Endothelial cell of umbilical vein (primary cell): Measurements from ENCODE around the gene FALEC. TPM values are rescaled to one million over a fixed set of nuclear protein-coding genes. Genes with fewer than 3 reads are reported as not detected.

Source experiments
- BruUV-seq: library from RNA; stranded (reverse); fragments of 400-500 nt; replicated peaks from 2 replicates; lab custom pipeline; 2021; lab: Mats Ljungman, UMichigan
- CTCF ChIA-PET: fragments of 300-600, 350-600 bp; sonication (Branson Sonifier 250); formaldehyde crosslinking; loops from one replicate; lab custom pipeline; 2021; ENCODE audit warnings: antibody characterized with exemption, inconsistent platforms; lab: Charles Lee
- POLR2A ChIA-PET: fragments of 300-600, 350-600 bp; sonication (Branson Sonifier 250); formaldehyde crosslinking; loops from one replicate; lab custom pipeline; 2021; ENCODE audit warnings: antibody characterized with exemption, inconsistent platforms; lab: Charles Lee
- DNase-seq: peaks from one replicate; pipeline ENCODE4 v3.0.0-alpha.2; 2011; ENCODE audit warnings: low read depth, low spot score
- FAIRE-seq: peaks from 2 replicates; lab custom pipeline; 2011; peaks lifted over from hg19 to GRCh38; lab: Jason Lieb, UNC
- H2AFZ ChIP-seq: 2 replicates; pipeline ENCODE4 v1.6.0; 2012; ENCODE audit warnings: low read depth, low read length, control low read depth, inconsistent platforms
- H3K27ac ChIP-seq: 2 replicates; pipeline ENCODE4 v1.5.1; 2011; ENCODE audit warnings: low read depth, mild to moderate bottlenecking, control low read depth, low read length, moderate library complexity; ENCODE audit not compliant: insufficient read depth
- H3K27me3 ChIP-seq, 2 experiments: 2 replicates each; pipeline versions ENCODE4 v1.6.0 to v1.6.1; 2011; ENCODE audit warnings: low read length in 2 of 2, mixed read lengths in 1 of 2; ENCODE audit not compliant: control insufficient read depth in 2 of 2, insufficient read depth in 2 of 2
- H3K36me3 ChIP-seq, 2 experiments: 2 replicates in 1 of 2; 3 replicates in 1 of 2; pipeline ENCODE4 v1.5.1; 2011; ENCODE audit warnings: low read length in 2 of 2, mild to moderate bottlenecking in 1 of 2, moderate library complexity in 1 of 2; ENCODE audit not compliant: control insufficient read depth in 2 of 2, insufficient read depth in 2 of 2; ENCODE audit errors: extremely low read depth in 1 of 2
- H3K4me1 ChIP-seq: 3 replicates; pipeline ENCODE4 v1.5.1; 2011; ENCODE audit warnings: mild to moderate bottlenecking, low read length; ENCODE audit not compliant: control insufficient read depth, insufficient read depth; ENCODE audit errors: extremely low read depth
- H3K4me2 ChIP-seq: 2 replicates; pipeline ENCODE4 v1.6.1; 2011; ENCODE audit warnings: low read length, control low read depth, mixed read lengths; ENCODE audit not compliant: insufficient read depth
- H3K4me3 ChIP-seq, 3 experiments: fragments of 200-600 bp in 1 of 3; sonication (generic), shearing (Covaris generic) in 1 of 3; replicated peaks in 1 of 3; 2 replicates each; pipeline ENCODE4 v1.5.1; 2011 to 2016; ENCODE audit warnings: control low read depth in 3 of 3, low read length in 3 of 3, mild to moderate bottlenecking in 2 of 3, inconsistent platforms in 1 of 3, low read depth in 1 of 3, moderate library complexity in 1 of 3; ENCODE audit not compliant: insufficient read depth in 1 of 3
- H3K79me2 ChIP-seq: 2 replicates; pipeline ENCODE4 v1.6.0; 2012; ENCODE audit warnings: low read length, inconsistent platforms; ENCODE audit not compliant: control insufficient read depth, insufficient read depth
- H3K9ac ChIP-seq: replicated peaks from 2 replicates; pipeline ENCODE3; 2011; ENCODE audit warnings: low read length, control low read depth; ENCODE audit not compliant: insufficient read depth; ENCODE audit errors: extremely low read depth
- H3K9me1 ChIP-seq: replicated peaks from 3 replicates; pipeline ENCODE4 v1.6.0; 2011; ENCODE audit warnings: mild to moderate bottlenecking, low read length; ENCODE audit not compliant: control insufficient read depth, insufficient read depth; ENCODE audit errors: extremely low read depth
- H3K9me3 ChIP-seq: replicated peaks from 2 replicates; pipeline ENCODE4 v1.5.1; 2012; ENCODE audit warnings: low read length, inconsistent platforms; ENCODE audit not compliant: control insufficient read depth, insufficient read depth
- H4K20me1 ChIP-seq: replicated peaks from 2 replicates; pipeline ENCODE3; 2011; ENCODE audit warnings: mild to moderate bottlenecking, low read length; ENCODE audit not compliant: control insufficient read depth, insufficient read depth; ENCODE audit errors: extremely low read depth
- EZH2 ChIP-seq: IDR thresholded peaks from 2 replicates; pipeline ENCODE4 v1.6.1; 2012; ENCODE audit warnings: borderline replicate concordance, low read depth, mild to moderate bottlenecking, moderate library complexity, low read length, inconsistent platforms; ENCODE audit not compliant: severe bottlenecking
- FOS ChIP-seq: IDR thresholded peaks from 2 replicates; pipeline ENCODE4 v1.6.1; 2011; ENCODE audit warnings: mild to moderate bottlenecking, low read length, moderate library complexity, borderline replicate concordance; ENCODE audit not compliant: insufficient read depth
- GATA2 ChIP-seq: IDR thresholded peaks from 2 replicates; pipeline ENCODE4 v1.7.0; 2011; ENCODE audit warnings: low read depth, mild to moderate bottlenecking, moderate library complexity, mixed read lengths, low read length; ENCODE audit not compliant: insufficient read length, insufficient read depth
- JUN ChIP-seq: IDR thresholded peaks from 2 replicates; pipeline ENCODE4 v1.6.1; 2011; ENCODE audit warnings: borderline replicate concordance, low read depth; ENCODE audit not compliant: insufficient read length, insufficient read depth
- MYC ChIP-seq: IDR thresholded peaks from one replicate; pipeline ENCODE4 v1.6.1; 2011; ENCODE audit warnings: mild to moderate bottlenecking, low read depth, low read length
- POLR2A ChIP-seq: IDR thresholded peaks from 2 replicates; pipeline ENCODE4 v1.6.1; 2012; ENCODE audit warnings: low read depth, mild to moderate bottlenecking, control low read depth, low read length
- POLR2AphosphoS5 ChIP-seq: IDR thresholded peaks from 2 replicates; pipeline ENCODE4 v1.6.1; 2012; ENCODE audit warnings: low read depth, mild to moderate bottlenecking, control low read depth, low read length, moderate library complexity; ENCODE audit not compliant: insufficient read depth
- dilution Hi-C: fragments of 300-500 bp; cut with MboI; formaldehyde crosslinking; loops from one replicate; pipeline ENCODE4 v1.15.0; 2019; ENCODE audit warnings: low sequenced_read_pairs; ENCODE audit not compliant: extremely low pct_ligation_motif_present
- intact Hi-C: fragments of 100-400 bp; cut with micrococcal nuclease; formaldehyde crosslinking; loops from one replicate; pipeline ENCODE4 v1.10.0; 2022
- polyA plus RNA-seq, 4 experiments: library from polyadenylated mRNA; depleted of rRNA in 3 of 4; stranded (reverse) in 3 of 4; unstranded in 1 of 4; fragments of >200 nt; gene quantifications; 2 replicates each; pipeline versions ENCODE4 v1.2.1 to v1.2.3, GENCODE V29; 2011 to 2012; ENCODE audit warnings: missing spikeins in 1 of 4
- total RNA-seq: library from RNA; stranded (reverse); gene quantifications from 2 replicates; pipeline ENCODE4 v1.2.3, GENCODE V29; 2021
- TF ChIP-seq, protein P1 (sequence below), 2 donors: IDR thresholded peaks; 1 replicate in 1 of 2; 2 replicates in 1 of 2; pipeline ENCODE4 v1.5.1; 2011; ENCODE audit warnings: low read length in 2 of 2, mild to moderate bottlenecking in 2 of 2, moderate library complexity in 2 of 2, control low read depth in 1 of 2, inconsistent platforms in 1 of 2, low read depth in 1 of 2; ENCODE audit not compliant: insufficient read depth in 1 of 2; ENCODE audit errors: extremely low read depth in 1 of 2
- TF ChIP-seq, protein P2 (sequence below): IDR thresholded peaks from 2 replicates; pipeline ENCODE4 v1.6.1; 2011; ENCODE audit not compliant: insufficient read depth, insufficient read length

Gene FALEC
- total and polyA plus RNA-seq, 2 donors (not counting 3 experiments of a cell fraction or from before 2014, with no cell fraction given), result not detected

DNA sequence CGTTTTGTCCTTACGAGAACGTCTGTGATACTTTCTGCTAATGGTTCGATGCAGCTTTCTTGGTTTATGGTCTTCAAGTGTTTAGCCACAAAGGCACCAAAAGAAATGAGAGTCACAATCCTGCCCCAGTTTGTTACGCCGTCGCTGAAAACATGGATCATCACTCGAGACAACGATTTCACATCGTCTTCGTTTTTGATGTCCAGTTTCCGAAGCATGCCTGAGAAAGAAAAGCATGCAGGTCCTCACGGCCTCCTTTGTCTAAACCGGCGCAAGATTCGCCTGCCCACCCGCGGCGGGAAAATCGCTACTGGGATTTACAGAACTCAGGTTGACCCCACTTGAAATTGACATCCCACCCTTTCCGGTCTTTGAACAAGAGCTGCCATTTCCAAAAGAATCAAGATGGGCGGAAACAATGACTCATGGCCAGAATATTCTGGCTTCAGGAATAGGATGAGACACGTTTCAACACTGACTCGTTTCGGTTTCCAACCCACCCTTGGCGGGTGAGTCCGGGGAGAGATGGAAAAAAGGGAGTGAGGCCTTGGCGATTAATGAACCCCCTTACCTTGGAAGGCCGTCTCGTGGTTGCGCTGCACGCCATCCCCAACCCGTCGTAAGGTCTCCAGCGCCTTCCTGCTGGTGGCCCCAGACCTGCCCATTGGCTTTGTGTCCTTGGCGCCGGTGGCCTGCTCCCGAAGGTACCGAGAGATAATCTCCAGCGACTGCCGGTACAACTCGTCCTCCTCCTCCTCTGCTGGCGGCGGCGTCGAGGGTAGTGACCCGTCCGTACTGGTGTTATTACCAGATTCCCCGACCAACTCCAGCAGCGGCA lies 62.9 kb downstream of the FALEC start:
- ChIA-PET CTCF (interaction anchor here (0.6 to 13.4 kb wide), 12 partner anchors 8 to 235 kb away, joined by 3 to 184 read pairs (median 8); no protein-coding TSS in a partner anchor), POLR2A (interaction anchor here (1.0 to 3.0 kb wide), 10 partner anchors 10 to 50 kb away, joined by 3 to 43 read pairs (median 10); partner anchors contain the start of gene ENSA)
- DNase-seq (peak; percentile 91), FAIRE-seq (peak; percentile 93)
- H3K9ac ChIP-seq, result peak overlapping the region; percentile 97
- H3K4me1 ChIP-seq, result peaks cover 30% of the 10 kb centered on the region
- peaks cover 36% of the 10 kb centered on the region for H4K20me1 ChIP-seq
- H3K36me3 ChIP-seq, result peaks cover 8 to 35% of the 10 kb centered on the region in 2 experiments
- H3K79me2 ChIP-seq, result peaks cover 63% of the 10 kb centered on the region
- peak overlapping the region; percentile 91 to 99 (median 92) for H3K4me3 ChIP-seq
- intact Hi-C loops, result loop anchor here (1.0 to 5.0 kb wide), 7 partner anchors 17 to 234 kb away; partner anchors contain the start of genes ENSA and GOLPH3L
- TF ChIP-seq, protein P1, sequence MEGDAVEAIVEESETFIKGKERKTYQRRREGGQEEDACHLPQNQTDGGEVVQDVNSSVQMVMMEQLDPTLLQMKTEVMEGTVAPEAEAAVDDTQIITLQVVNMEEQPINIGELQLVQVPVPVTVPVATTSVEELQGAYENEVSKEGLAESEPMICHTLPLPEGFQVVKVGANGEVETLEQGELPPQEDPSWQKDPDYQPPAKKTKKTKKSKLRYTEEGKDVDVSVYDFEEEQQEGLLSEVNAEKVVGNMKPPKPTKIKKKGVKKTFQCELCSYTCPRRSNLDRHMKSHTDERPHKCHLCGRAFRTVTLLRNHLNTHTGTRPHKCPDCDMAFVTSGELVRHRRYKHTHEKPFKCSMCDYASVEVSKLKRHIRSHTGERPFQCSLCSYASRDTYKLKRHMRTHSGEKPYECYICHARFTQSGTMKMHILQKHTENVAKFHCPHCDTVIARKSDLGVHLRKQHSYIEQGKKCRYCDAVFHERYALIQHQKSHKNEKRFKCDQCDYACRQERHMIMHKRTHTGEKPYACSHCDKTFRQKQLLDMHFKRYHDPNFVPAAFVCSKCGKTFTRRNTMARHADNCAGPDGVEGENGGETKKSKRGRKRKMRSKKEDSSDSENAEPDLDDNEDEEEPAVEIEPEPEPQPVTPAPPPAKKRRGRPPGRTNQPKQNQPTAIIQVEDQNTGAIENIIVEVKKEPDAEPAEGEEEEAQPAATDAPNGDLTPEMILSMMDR (IDR thresholded peaks at IDR 0.05; ENCODE audit: extremely low read depth in 1 of 2, insufficient read depth in 1 of 2, low read depth in 1 of 2, low read length in 2 of 2), result no peak
- peak; percentile 94 for TF ChIP-seq JUN
- TF ChIP-seq, protein P2, sequence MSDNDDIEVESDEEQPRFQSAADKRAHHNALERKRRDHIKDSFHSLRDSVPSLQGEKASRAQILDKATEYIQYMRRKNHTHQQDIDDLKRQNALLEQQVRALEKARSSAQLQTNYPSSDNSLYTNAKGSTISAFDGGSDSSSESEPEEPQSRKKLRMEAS, result no peak
- TF ChIP-seq EZH2, result no peak
- TF ChIP-seq POLR2A, result peak; percentile 79
- peak; percentile 93 for TF ChIP-seq FOS
- no peak for TF ChIP-seq MYC
- TF ChIP-seq POLR2AphosphoS5, result peak; percentile 87
- TF ChIP-seq GATA2, result no peak
- BruUV-seq, result TSS peak; percentile 28
- no peaks in the 10 kb centered on the region for H3K9me1 ChIP-seq
- dilution Hi-C loops, result loop anchor here (10.0 kb wide), 1 partner anchor 86 kb away; no protein-coding TSS in a partner anchor
- peak overlapping the region; percentile 87 for H3K4me2 ChIP-seq
- no peaks in the 10 kb centered on the region for H3K27me3 ChIP-seq
- no peaks in the 10 kb centered on the region for H3K9me3 ChIP-seq
- H2AFZ ChIP-seq, result no peak overlapping the region
- peak overlapping the region; percentile 94 for H3K27ac ChIP-seq
